H9 (cell line): ENCODE measurements around the gene MT2A. TPM values are rescaled to one million over a fixed set of nuclear protein-coding genes. Genes with fewer than 3 reads are reported as not detected.

ENCODE experiments used
- DNase-seq: peaks from one replicate; pipeline ENCODE4 v3.0.0-alpha.2; 2017
- H2AFZ ChIP-seq: one replicate; pipeline ENCODE4 v1.6.1; 2013; ENCODE audit warnings: mild to moderate bottlenecking, low read length, control low read depth, moderate library complexity
- H2AK5ac ChIP-seq: 2 replicates; pipeline ENCODE4 v1.6.1; 2013; ENCODE audit warnings: low read length, control low read depth, mixed read lengths; ENCODE audit not compliant: insufficient read length
- H2BK120ac ChIP-seq: one replicate; pipeline ENCODE4 v1.6.1; 2013; ENCODE audit warnings: low read depth, mild to moderate bottlenecking, low read length, control low read depth, inconsistent platforms; ENCODE audit not compliant: poor library complexity, severe bottlenecking
- H2BK12ac ChIP-seq: 2 replicates; pipeline ENCODE4 v1.6.1; 2013; ENCODE audit warnings: low read length, control low read depth, mixed read lengths, low read depth; ENCODE audit not compliant: insufficient read length
- H2BK15ac ChIP-seq: 2 replicates; pipeline ENCODE4 v1.6.1; 2013; ENCODE audit warnings: low read depth, low read length, control low read depth
- H2BK20ac ChIP-seq: one replicate; pipeline ENCODE4 v1.6.1; 2013; ENCODE audit warnings: low read depth, mild to moderate bottlenecking, low read length, control low read depth, inconsistent platforms; ENCODE audit not compliant: poor library complexity, severe bottlenecking
- H2BK5ac ChIP-seq: 2 replicates; pipeline ENCODE4 v1.6.1; 2013; ENCODE audit warnings: low read length, control low read depth, mixed read lengths; ENCODE audit not compliant: insufficient read length
- H3K14ac ChIP-seq: 2 replicates; pipeline ENCODE4 v1.6.1; 2013; ENCODE audit warnings: low read length, control low read depth; ENCODE audit not compliant: insufficient read depth
- H3K18ac ChIP-seq: 2 replicates; pipeline ENCODE4 v1.6.1; 2013; ENCODE audit warnings: low read depth, mild to moderate bottlenecking, mixed read lengths, low read length, control low read depth; ENCODE audit not compliant: insufficient read length
- H3K23ac ChIP-seq: 2 replicates; pipeline ENCODE4 v1.6.1; 2013; ENCODE audit warnings: low read length, control low read depth, mixed read lengths, low read depth; ENCODE audit not compliant: insufficient read length
- H3K23me2 ChIP-seq: 2 replicates; pipeline ENCODE4 v1.6.1; 2013; ENCODE audit warnings: low read depth, mild to moderate bottlenecking, mixed read lengths, low read length, control low read depth; ENCODE audit not compliant: insufficient read length, poor library complexity, severe bottlenecking
- H3K27ac ChIP-seq: 2 replicates; pipeline ENCODE4 v1.5.1; 2013; ENCODE audit warnings: low read length, control low read depth, mixed read lengths, low read depth; ENCODE audit not compliant: insufficient read length
- H3K27me3 ChIP-seq: 2 replicates; pipeline ENCODE4 v1.6.1; 2013; ENCODE audit warnings: low read length, control low read depth, inconsistent platforms; ENCODE audit not compliant: insufficient read depth
- H3K4ac ChIP-seq: 2 replicates; pipeline ENCODE4 v1.6.1; 2013; ENCODE audit warnings: low read depth, mild to moderate bottlenecking, control low read depth, inconsistent platforms, low read length, moderate library complexity
- H3K4me1 ChIP-seq: 2 replicates; pipeline ENCODE4 v1.6.1; 2013; ENCODE audit warnings: low read length, control low read depth, inconsistent platforms; ENCODE audit not compliant: insufficient read depth
- H3K4me2 ChIP-seq: 2 replicates; pipeline ENCODE4 v1.6.1; 2013; ENCODE audit warnings: low read length, control low read depth, mixed read lengths; ENCODE audit not compliant: insufficient read length, insufficient read depth
- H3K56ac ChIP-seq: 2 replicates; pipeline ENCODE4 v1.6.1; 2013; ENCODE audit warnings: low read depth, mild to moderate bottlenecking, mixed read lengths, low read length, control low read depth; ENCODE audit not compliant: insufficient read length
- H3K79me1 ChIP-seq: 2 replicates; pipeline ENCODE4 v1.6.1; 2013; ENCODE audit warnings: low read depth, mild to moderate bottlenecking, moderate library complexity, low read length, control low read depth, inconsistent platforms; ENCODE audit not compliant: insufficient read depth, poor library complexity, severe bottlenecking
- H3K79me2 ChIP-seq: 2 replicates; pipeline ENCODE4 v1.6.1; 2013; ENCODE audit warnings: low read length, control low read depth, inconsistent platforms; ENCODE audit not compliant: insufficient read depth
- H3K9ac ChIP-seq: 2 replicates; pipeline ENCODE4 v1.6.1; 2013; ENCODE audit warnings: low read length, control low read depth, mixed read lengths; ENCODE audit not compliant: insufficient read length; ENCODE audit errors: extremely low read depth
- H3K9me3 ChIP-seq: one replicate; pipeline ENCODE4 v1.6.1; 2013; ENCODE audit warnings: low read depth, low read length, inconsistent platforms; ENCODE audit not compliant: control insufficient read depth
- H3T11ph ChIP-seq: one replicate; pipeline ENCODE4 v1.6.1; 2013; ENCODE audit warnings: mild to moderate bottlenecking, low read length, control low read depth, inconsistent platforms
- H4K20me1 ChIP-seq: one replicate; pipeline ENCODE4 v1.6.1; 2013; ENCODE audit not compliant: control insufficient read depth, insufficient read length, insufficient read depth
- H4K5ac ChIP-seq: 2 replicates; pipeline ENCODE4 v1.6.1; 2013; ENCODE audit warnings: low read depth, mild to moderate bottlenecking, mixed read lengths, low read length, control low read depth; ENCODE audit not compliant: insufficient read length
- H4K8ac ChIP-seq: replicated peaks from 2 replicates; pipeline ENCODE4 v1.6.1; 2013; ENCODE audit warnings: low read length, control low read depth, mixed read lengths, low read depth; ENCODE audit not compliant: insufficient read length
- H4K91ac ChIP-seq: 2 replicates; pipeline ENCODE4 v1.6.1; 2013; ENCODE audit warnings: low read depth, mild to moderate bottlenecking, moderate library complexity, mixed read lengths, low read length, control low read depth; ENCODE audit not compliant: insufficient read length
- H3K27ac Mint-ChIP-seq, 3 experiments: 2 replicates in 2 of 3; 3 replicates in 1 of 3; pipeline ENCODE4 v1.8.0; 2020 to 2021; ENCODE audit warnings: mixed read lengths in 3 of 3, mild to moderate bottlenecking in 1 of 3, moderate library complexity in 1 of 3
- H3K27me3 Mint-ChIP-seq: 2 replicates; pipeline ENCODE4 v1.8.0; 2021; ENCODE audit warnings: low read depth, mild to moderate bottlenecking, moderate library complexity, mixed read lengths
- H3K36me3 Mint-ChIP-seq, 3 experiments: 2 replicates in 2 of 3; 3 replicates in 1 of 3; pipeline ENCODE4 v1.8.0; 2020 to 2021; ENCODE audit warnings: low read depth in 3 of 3, mixed read lengths in 3 of 3; ENCODE audit not compliant: insufficient read depth in 1 of 3
- H3K4me1 Mint-ChIP-seq, 2 experiments: 2 replicates each; pipeline ENCODE4 v1.8.0; 2020; ENCODE audit warnings: mixed read lengths in 2 of 2
- H3K4me3 Mint-ChIP-seq, 2 experiments: 2 replicates in 1 of 2; 3 replicates in 1 of 2; pipeline ENCODE4 v1.8.0; 2020 to 2021; ENCODE audit warnings: mild to moderate bottlenecking in 2 of 2, mixed read lengths in 2 of 2, moderate library complexity in 1 of 2
- H3K9me3 Mint-ChIP-seq, 2 experiments: 2 replicates in 1 of 2; 3 replicates in 1 of 2; pipeline ENCODE4 v1.8.0; 2020; ENCODE audit warnings: mild to moderate bottlenecking in 2 of 2, mixed read lengths in 2 of 2, moderate library complexity in 1 of 2
- WGBS: extraction: QIAGEN DNeasy Blood & Tissue Kit; methylation state at CpG from one replicate; pipeline ENCODE4 v1.1.7; 2013; ENCODE audit warnings: missing lambda C conversion rate, low lambda C conversion rate, mixed read lengths; ENCODE audit not compliant: insufficient read length; ENCODE audit errors: extremely low coverage; 5-methylcytosine and 5-hydroxymethylcytosine counted together
- total RNA-seq: library from RNA; stranded (reverse); gene quantifications from 2 replicates; pipeline ENCODE4 v1.2.1, GENCODE V29; 2021
- TF ChIP-seq, protein P1 (sequence below): fragments of 200-600 bp; sonication (generic); conservative IDR thresholded peaks from 3 replicates; pipeline ENCODE4 v1.8.0; 2021; ENCODE audit warnings: antibody characterized with exemption, mild to moderate bottlenecking

The MT2A gene
- total RNA-seq, 1 experiment from 2014 or later: 63.1 TPM

DNA sequence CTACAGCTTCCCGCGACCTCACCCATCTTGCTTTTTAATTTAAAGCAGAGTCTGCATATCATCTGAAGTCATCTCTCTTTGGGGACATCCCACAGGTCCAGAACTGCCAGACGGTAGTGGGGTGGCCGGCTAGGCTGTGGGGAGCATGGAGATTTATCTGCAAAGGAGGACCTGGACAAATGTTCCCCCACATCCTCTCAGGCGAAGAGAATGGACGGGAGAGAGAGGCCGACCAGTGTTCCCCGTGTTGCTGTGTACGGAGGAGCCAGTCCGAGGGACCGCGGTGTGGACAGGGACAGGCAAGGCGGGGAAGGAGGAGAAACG, 23.4 kb downstream of the MT2A start:
- Histone ChIP-seq H3K23ac (no peak overlapping the region), H2BK5ac (no peak overlapping the region), H3K4me2 (peak overlapping the region; percentile 77), H3T11ph (no peak overlapping the region), H3K27ac (no peak overlapping the region), H2AK5ac (no peak overlapping the region), H2BK15ac (no peak overlapping the region), H2BK12ac (no peak overlapping the region), H4K91ac (no peak overlapping the region), H2BK20ac (no peak overlapping the region), H3K56ac (no peak overlapping the region), H3K9ac (no peak overlapping the region), H3K23me2 (peaks cover 7% of the 10 kb centered on the region), H3K4me1 (no peaks in the 10 kb centered on the region), H3K27me3 (peaks cover 88% of the 10 kb centered on the region), H3K4ac (no peak overlapping the region), H3K9me3 (no peaks in the 10 kb centered on the region), H3K79me2 (no peaks in the 10 kb centered on the region), H4K5ac (no peak overlapping the region), H3K18ac (no peak overlapping the region), H2AFZ (no peak overlapping the region), H3K14ac (no peak overlapping the region), H4K8ac (no peak overlapping the region), H3K79me1 (no peaks in the 10 kb centered on the region), H4K20me1 (no peaks in the 10 kb centered on the region), H2BK120ac (no peak overlapping the region)
- DNase-seq: no peak
- Mint-ChIP-seq H3K27me3 (peaks cover 99% of the 10 kb centered on the region), H3K9me3 (peaks cover 0 to 12% of the 10 kb centered on the region in 2 experiments; a peak in 2 of 5 replicates), H3K27ac (no peak overlapping the region), H3K4me1 (peaks cover 17 to 32% of the 10 kb centered on the region in 2 experiments), H3K36me3 (no peaks in the 10 kb centered on the region; a peak in 1 of 7 replicates), H3K4me3 (peak overlapping the region; percentile 66 to 79)
- TF ChIP-seq, protein P1, sequence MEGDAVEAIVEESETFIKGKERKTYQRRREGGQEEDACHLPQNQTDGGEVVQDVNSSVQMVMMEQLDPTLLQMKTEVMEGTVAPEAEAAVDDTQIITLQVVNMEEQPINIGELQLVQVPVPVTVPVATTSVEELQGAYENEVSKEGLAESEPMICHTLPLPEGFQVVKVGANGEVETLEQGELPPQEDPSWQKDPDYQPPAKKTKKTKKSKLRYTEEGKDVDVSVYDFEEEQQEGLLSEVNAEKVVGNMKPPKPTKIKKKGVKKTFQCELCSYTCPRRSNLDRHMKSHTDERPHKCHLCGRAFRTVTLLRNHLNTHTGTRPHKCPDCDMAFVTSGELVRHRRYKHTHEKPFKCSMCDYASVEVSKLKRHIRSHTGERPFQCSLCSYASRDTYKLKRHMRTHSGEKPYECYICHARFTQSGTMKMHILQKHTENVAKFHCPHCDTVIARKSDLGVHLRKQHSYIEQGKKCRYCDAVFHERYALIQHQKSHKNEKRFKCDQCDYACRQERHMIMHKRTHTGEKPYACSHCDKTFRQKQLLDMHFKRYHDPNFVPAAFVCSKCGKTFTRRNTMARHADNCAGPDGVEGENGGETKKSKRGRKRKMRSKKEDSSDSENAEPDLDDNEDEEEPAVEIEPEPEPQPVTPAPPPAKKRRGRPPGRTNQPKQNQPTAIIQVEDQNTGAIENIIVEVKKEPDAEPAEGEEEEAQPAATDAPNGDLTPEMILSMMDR: no peak
- no CpG with 5 or more reads among the region's 14 CpGs for whole genome bisulfite sequencing
